ENCODE measurements around the gene IKZF1. TPM values are rescaled to one million over a fixed set of nuclear protein-coding genes. Genes with fewer than 3 reads are reported as not detected.

IKZF1 gene
- total and polyA plus RNA-seq, 9 of the 15 experiments (the other 6 are each of a cell fraction or from before 2014, with no cell fraction given), result 12.6 to 85.3 (median 44.7) TPM

DNA sequence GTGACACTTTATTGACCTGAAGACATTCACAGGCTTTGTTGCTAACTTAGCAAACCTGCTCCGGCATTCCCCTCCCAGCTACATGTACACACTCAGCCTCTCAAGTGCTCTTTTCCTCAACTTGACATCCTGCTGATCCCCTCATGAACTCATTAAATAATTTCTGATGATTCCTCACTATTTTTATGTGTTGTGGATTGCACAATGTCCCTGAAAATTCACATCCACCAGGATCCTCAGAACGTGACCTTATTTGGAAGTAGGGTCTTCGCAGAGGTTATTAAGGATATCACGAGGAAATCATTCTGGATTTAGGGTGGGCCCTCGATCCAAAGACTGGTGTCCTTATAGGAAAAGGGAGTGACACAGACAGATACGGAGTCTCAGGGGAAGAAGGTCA, 118.3 kb downstream of the IKZF1 start:
- ATAC-seq, result no peak
- no peak for FAIRE-seq
- CTCF ChIA-PET (ENCODE audit: low intra/inter-chr PET ratio), result no interaction called here
- no peaks in the 10 kb centered on the region for H3K79me2 ChIP-seq (ENCODE audit: control insufficient read depth, insufficient read depth, low read length)
- peaks cover 0 to 2% of the 10 kb centered on the region in 2 experiments; a peak in 1 of 5 replicates for H3K4me1 ChIP-seq (replicated peaks in 1 of 2; ENCODE audit: control insufficient read depth in 2 of 2, insufficient read depth in 2 of 2, low read length in 2 of 2)
- intact Hi-C loops (cut with micrococcal nuclease), result no loop called here
- POLR2A ChIA-PET, result no interaction called here
- in situ Hi-C loops (cut with MboI), result no loop called here
- no peak for DNase-seq (ENCODE audit: extremely low read depth in 1 of 4, low spot score in 3 of 4)
- H3K9ac ChIP-seq (ENCODE audit: insufficient read depth in 1 of 2, low read depth in 2 of 2, low read length in 2 of 2), result no peak overlapping the region
- no peak overlapping the region for H3K4me2 ChIP-seq (ENCODE audit: insufficient read depth, low read length)
- H2AFZ ChIP-seq (ENCODE audit: low read depth, low read length), result no peak overlapping the region
- H3K9me3 ChIP-seq (replicated peaks; ENCODE audit: control insufficient read depth, insufficient read depth, low read depth, low read length), result no peaks in the 10 kb centered on the region
- H4K20me1 ChIP-seq (replicated peaks; ENCODE audit: control insufficient read depth, insufficient read depth, low read length), result 0 out of 2 replicates have a peak, but pooled peaks cover 4% of the 10 kb centered on the region
- no peaks in the 10 kb centered on the region for H3K36me3 ChIP-seq (ENCODE audit: control insufficient read depth, insufficient read depth, low read length)
- no peak overlapping the region for H3K4me3 ChIP-seq
- TF ChIP-seq, protein P1, sequence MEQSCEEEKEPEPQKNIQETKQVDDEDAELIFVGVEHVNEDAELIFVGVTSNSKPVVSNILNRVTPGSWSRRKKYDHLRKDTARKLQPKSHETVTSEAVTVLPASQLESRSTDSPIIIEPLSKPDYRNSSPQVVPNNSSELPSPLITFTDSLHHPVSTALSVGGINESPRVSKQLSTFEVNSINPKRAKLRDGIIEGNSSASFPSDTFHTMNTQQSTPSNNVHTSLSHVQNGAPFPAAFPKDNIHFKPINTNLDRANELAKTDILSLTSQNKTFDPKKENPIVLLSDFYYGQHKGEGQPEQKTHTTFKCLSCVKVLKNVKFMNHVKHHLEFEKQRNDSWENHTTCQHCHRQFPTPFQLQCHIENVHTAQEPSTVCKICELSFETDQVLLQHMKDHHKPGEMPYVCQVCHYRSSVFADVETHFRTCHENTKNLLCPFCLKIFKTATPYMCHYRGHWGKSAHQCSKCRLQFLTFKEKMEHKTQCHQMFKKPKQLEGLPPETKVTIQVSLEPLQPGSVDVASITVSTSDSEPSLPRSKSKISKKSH (CRISPR knock-in tag; IDR thresholded peaks at IDR 0.05), result no peak
- TF ChIP-seq POU5F1 (IDR thresholded peaks at IDR 0.05; ENCODE audit: borderline replicate concordance, low read depth, low read length, partially characterized antibody) (no peak), CEBPB (tag; IDR thresholded peaks at IDR 0.05) (peak; percentile 60), TAF9B (IDR thresholded peaks at IDR 0.05; ENCODE audit: partially characterized antibody) (no peak), CEBPG (CRISPR knock-in tag; IDR thresholded peaks at IDR 0.05) (no peak), CEBPG (tag; conservative IDR thresholded peaks at IDR 0.05 in 1 of 2, IDR thresholded peaks at IDR 0.05 in 1 of 2) (peak in 1 of 2 experiments; percentile 34; a peak in 1 of 4 replicates)
- TF ChIP-seq, protein P2, sequence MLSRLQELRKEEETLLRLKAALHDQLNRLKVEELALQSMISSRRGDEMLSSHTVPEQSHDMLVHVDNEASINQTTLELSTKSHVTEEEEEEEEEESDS (CRISPR knock-in tag; IDR thresholded peaks at IDR 0.05), result no peak
- TF ChIP-seq, protein P3, sequence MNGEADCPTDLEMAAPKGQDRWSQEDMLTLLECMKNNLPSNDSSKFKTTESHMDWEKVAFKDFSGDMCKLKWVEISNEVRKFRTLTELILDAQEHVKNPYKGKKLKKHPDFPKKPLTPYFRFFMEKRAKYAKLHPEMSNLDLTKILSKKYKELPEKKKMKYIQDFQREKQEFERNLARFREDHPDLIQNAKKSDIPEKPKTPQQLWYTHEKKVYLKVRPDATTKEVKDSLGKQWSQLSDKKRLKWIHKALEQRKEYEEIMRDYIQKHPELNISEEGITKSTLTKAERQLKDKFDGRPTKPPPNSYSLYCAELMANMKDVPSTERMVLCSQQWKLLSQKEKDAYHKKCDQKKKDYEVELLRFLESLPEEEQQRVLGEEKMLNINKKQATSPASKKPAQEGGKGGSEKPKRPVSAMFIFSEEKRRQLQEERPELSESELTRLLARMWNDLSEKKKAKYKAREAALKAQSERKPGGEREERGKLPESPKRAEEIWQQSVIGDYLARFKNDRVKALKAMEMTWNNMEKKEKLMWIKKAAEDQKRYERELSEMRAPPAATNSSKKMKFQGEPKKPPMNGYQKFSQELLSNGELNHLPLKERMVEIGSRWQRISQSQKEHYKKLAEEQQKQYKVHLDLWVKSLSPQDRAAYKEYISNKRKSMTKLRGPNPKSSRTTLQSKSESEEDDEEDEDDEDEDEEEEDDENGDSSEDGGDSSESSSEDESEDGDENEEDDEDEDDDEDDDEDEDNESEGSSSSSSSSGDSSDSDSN (IDR thresholded peaks at IDR 0.05; ENCODE audit: borderline replicate concordance in 1 of 2, low read depth in 2 of 2, low read length in 2 of 2), result no peak
- TF ChIP-seq, protein P4, sequence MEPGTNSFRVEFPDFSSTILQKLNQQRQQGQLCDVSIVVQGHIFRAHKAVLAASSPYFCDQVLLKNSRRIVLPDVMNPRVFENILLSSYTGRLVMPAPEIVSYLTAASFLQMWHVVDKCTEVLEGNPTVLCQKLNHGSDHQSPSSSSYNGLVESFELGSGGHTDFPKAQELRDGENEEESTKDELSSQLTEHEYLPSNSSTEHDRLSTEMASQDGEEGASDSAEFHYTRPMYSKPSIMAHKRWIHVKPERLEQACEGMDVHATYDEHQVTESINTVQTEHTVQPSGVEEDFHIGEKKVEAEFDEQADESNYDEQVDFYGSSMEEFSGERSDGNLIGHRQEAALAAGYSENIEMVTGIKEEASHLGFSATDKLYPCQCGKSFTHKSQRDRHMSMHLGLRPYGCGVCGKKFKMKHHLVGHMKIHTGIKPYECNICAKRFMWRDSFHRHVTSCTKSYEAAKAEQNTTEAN (CRISPR knock-in tag; IDR thresholded peaks at IDR 0.05), result no peak
- H3K27me3 ChIP-seq (ENCODE audit: control insufficient read depth in 2 of 2, insufficient read depth in 2 of 2, low read length in 2 of 2), result peaks cover 2 to 5% of the 10 kb centered on the region in 2 experiments; a peak in 1 of 5 replicates
- 11% methylated on average over 6 of the region's 6 CpGs for WGBS (ENCODE audit: insufficient coverage, low coverage, missing lambda C conversion rate)
- no peaks in the 10 kb centered on the region for H3K9me1 ChIP-seq (ENCODE audit: control insufficient read depth, insufficient read depth, low read length)
- H3K27ac ChIP-seq (ENCODE audit: extremely low read depth, low read depth, low read length), result no peak overlapping the region
- no TSS peak for BruUV-seq (replicated peaks)
